Measurements from ENCODE around the gene ST6GALNAC5. TPM values are rescaled to one million over a fixed set of nuclear protein-coding genes. Genes with fewer than 3 reads are reported as not detected.

Gene ST6GALNAC5
- total and polyA plus RNA-seq, 8 donors, result 7.6 to 18.9 (median 10.0) TPM

DNA sequence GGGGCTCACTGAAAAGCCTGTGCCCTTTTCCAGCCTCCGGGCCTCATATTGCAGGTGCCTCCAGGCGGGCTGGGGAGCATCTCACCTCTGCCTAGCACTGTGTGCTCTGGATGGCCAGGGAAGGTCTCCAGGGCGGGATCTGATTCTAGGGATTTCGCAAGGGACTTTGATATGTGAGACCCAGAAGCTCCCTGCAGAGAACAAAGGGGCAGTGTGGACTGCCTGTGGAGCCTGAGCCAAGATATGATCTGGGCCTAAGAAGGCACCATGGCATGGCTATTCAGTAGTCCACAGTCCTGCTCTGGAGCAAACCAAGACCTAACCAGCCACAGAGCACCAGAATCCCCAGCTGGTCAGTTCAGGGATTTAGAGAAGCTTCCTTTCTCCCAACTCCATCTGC, 157.2 kb downstream of the ST6GALNAC5 start:
- Histone ChIP-seq H3K27ac (no peak overlapping the region), H3K36me3 (no peaks in the 10 kb centered on the region), H3K4me1 (no peaks in the 10 kb centered on the region), H3K9me3 (no peaks in the 10 kb centered on the region), H3K27me3 (no peaks in the 10 kb centered on the region), H3K4me3 (no peak overlapping the region)
- TF ChIP-seq, protein P1, sequence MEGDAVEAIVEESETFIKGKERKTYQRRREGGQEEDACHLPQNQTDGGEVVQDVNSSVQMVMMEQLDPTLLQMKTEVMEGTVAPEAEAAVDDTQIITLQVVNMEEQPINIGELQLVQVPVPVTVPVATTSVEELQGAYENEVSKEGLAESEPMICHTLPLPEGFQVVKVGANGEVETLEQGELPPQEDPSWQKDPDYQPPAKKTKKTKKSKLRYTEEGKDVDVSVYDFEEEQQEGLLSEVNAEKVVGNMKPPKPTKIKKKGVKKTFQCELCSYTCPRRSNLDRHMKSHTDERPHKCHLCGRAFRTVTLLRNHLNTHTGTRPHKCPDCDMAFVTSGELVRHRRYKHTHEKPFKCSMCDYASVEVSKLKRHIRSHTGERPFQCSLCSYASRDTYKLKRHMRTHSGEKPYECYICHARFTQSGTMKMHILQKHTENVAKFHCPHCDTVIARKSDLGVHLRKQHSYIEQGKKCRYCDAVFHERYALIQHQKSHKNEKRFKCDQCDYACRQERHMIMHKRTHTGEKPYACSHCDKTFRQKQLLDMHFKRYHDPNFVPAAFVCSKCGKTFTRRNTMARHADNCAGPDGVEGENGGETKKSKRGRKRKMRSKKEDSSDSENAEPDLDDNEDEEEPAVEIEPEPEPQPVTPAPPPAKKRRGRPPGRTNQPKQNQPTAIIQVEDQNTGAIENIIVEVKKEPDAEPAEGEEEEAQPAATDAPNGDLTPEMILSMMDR (IDR thresholded peaks at IDR 0.05), result no peak
- intact Hi-C loops (cut with DNase I), result no loop called here
- ATAC-seq (no peak), DNase-seq (no peak)

DNA sequence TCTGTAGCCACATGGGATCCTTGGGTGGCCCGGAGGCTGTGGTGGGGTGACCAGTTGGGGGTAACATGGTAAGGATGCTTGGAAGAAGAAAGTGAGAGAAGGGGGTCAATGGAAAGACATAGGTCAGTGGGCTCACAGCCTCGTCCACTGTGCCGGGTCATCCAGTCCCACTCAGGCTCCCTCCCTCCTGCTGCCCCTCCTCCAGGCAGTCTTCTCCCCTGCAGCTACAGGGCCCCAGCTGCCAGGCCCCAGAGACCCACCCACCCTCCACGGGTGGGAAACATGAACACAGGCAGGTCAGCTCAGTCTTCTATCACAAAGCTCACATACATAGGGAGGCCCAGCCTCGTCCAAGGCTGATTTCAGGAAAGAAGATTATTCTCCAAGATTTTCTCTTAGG, 158.3 kb downstream of the ST6GALNAC5 start:
- intact Hi-C loops (cut with DNase I), result no loop called here
- H3K27me3 ChIP-seq, result no peaks in the 10 kb centered on the region
- H3K4me3 ChIP-seq, result no peak overlapping the region
- no peak for ATAC-seq
- H3K27ac ChIP-seq, result no peak overlapping the region
- peak in 1 of 4 donors; percentile 52 for DNase-seq
- H3K9me3 ChIP-seq, result no peaks in the 10 kb centered on the region
- no peaks in the 10 kb centered on the region for H3K4me1 ChIP-seq
- TF ChIP-seq, protein P1 (IDR thresholded peaks at IDR 0.05), result no peak
- H3K36me3 ChIP-seq, result no peaks in the 10 kb centered on the region

DNA sequence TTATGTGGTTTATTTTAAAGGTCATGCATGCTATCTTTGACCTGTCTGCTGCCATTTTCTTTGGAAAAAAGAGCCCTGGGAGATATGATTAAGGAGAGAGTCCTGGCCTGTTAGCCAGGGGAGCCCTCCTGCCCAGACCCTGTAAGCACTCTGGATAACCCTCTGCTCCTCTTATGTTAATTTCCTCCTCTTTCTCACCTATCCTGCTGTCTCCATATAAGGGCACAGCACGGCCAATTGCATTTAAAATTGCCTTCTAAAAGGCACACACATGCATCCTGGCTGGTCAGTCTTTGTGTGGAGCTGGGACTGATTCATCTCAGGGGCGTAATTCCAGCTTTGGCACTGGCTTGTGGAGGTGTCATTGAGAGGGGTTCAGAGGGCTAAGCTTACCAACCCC, 158.9 kb downstream of the ST6GALNAC5 start:
- H3K27me3 ChIP-seq, result no peaks in the 10 kb centered on the region
- H3K4me3 ChIP-seq, result no peak overlapping the region
- DNase-seq, result no peak
- intact Hi-C loops (cut with DNase I), result no loop called here
- H3K4me1 ChIP-seq, result no peaks in the 10 kb centered on the region
- H3K27ac ChIP-seq, result no peak overlapping the region
- TF ChIP-seq, protein P1 (IDR thresholded peaks at IDR 0.05), result no peak
- no peak for ATAC-seq
- H3K36me3 ChIP-seq, result no peaks in the 10 kb centered on the region
- H3K9me3 ChIP-seq, result no peaks in the 10 kb centered on the region

DNA sequence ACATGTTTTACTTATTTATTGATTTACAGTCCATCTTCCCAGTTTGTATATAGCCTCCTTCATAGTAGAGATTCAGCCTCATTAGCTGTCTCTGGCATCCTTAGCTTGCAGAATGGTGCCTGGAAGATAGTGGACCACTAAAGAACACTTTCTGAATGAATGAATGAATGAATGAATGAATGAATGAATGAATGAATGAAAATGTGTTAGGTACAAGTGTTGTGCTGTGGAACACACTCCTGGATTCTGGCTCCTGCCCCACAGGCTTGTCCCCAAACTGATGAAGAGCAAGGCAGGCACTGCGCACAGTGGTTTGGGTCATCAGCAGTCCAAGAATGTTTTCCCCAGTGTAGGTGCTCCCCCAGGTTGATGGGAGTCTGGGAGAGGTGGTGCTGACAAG, 159.4 kb downstream of the ST6GALNAC5 start:
- DNase-seq (no peak), ATAC-seq (no peak)
- Histone ChIP-seq H3K27me3 (no peaks in the 10 kb centered on the region), H3K36me3 (no peaks in the 10 kb centered on the region), H3K27ac (no peak overlapping the region), H3K9me3 (no peaks in the 10 kb centered on the region), H3K4me1 (no peaks in the 10 kb centered on the region), H3K4me3 (no peak overlapping the region)
- intact Hi-C loops (cut with DNase I), result no loop called here
- TF ChIP-seq, protein P1 (IDR thresholded peaks at IDR 0.05), result no peak

DNA sequence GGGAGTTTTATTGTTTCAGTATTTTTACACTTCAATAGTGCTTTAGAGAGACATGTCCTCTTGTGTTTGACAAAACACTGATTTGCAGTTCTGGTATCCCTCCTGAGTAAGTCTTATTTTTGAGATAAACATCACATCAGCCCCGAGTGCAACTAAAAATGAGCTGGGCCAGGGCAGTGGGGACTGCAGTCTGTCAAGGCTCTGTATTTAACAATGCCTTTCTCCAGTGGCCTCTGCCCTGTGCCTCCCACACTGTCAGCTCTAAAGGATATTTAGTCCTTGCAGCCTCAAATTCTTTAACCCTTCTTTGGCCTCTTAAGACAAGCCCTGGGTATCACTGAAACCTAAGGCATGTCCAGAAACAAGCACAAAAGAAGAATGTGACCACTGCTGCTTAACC, 160.6 kb downstream of the ST6GALNAC5 start:
- Histone ChIP-seq H3K27me3 (no peaks in the 10 kb centered on the region), H3K4me1 (no peaks in the 10 kb centered on the region), H3K4me3 (no peak overlapping the region), H3K27ac (no peak overlapping the region), H3K9me3 (no peaks in the 10 kb centered on the region), H3K36me3 (no peaks in the 10 kb centered on the region)
- intact Hi-C loops (cut with DNase I), result no loop called here
- DNase-seq (no peak), ATAC-seq (no peak)
- TF ChIP-seq, protein P1 (IDR thresholded peaks at IDR 0.05), result no peak

Data from left lung (tissue), 10 donors.